SKM-1 (cell line): ENCODE results near the gene CHST10.

Source experiments
- DNase-seq: peaks from one replicate; lab custom pipeline; 2025; ENCODE audit not compliant: unreplicated experiment; lab: John Stamatoyannopoulos, UW

The CHST10 gene

GRCh38 chr2:100416397-100416934, 1.0 kb downstream of the CHST10 start:
- DNase-seq, result no peak

- DNase-seq, result no peak
These were observed 3.9 kb downstream of the CHST10 start for GRCh38 chr2:100413571-100413970.

GRCh38 chr2:100412881-100413321, 4.6 kb downstream of the CHST10 start:
- DNase-seq, result no peak

GRCh38 chr2:100412466-100412865, 5.0 kb downstream of the CHST10 start:
- no peak for DNase-seq

- no peak for DNase-seq
These were observed 5.6 kb downstream of the CHST10 start for GRCh38 chr2:100411841-100412292.

GRCh38 chr2:100409975-100410647, 7.4 kb downstream of the CHST10 start:
- no peak for DNase-seq

- DNase-seq, result no peak
These were observed 8.0 kb downstream of the CHST10 start for GRCh38 chr2:100409461-100409860.

GRCh38 chr2:100408941-100409340, 8.5 kb downstream of the CHST10 start:
- DNase-seq, result no peak

- no peak for DNase-seq
These were observed 9.4 kb downstream of the CHST10 start for GRCh38 chr2:100408104-100408503.

GRCh38 chr2:100407563-100407962, 9.9 kb downstream of the CHST10 start:
- DNase-seq, result no peak

- DNase-seq, result no peak
These were observed 10.4 kb downstream of the CHST10 start for GRCh38 chr2:100407073-100407472.

GRCh38 chr2:100406120-100406508, 11.4 kb downstream of the CHST10 start:
- DNase-seq, result no peak

GRCh38 chr2:100405403-100406119, 11.9 kb downstream of the CHST10 start:
- no peak for DNase-seq

- DNase-seq, result no peak
These were observed 13.1 kb downstream of the CHST10 start for GRCh38 chr2:100404411-100404810.

GRCh38 chr2:100403722-100404121, 13.7 kb downstream of the CHST10 start:
- no peak for DNase-seq

- DNase-seq, result no peak
These were observed 16.2 kb downstream of the CHST10 start for GRCh38 chr2:100401268-100401667.

- no peak for DNase-seq
These were observed 17.8 kb downstream of the CHST10 start for GRCh38 chr2:100399714-100400113.

- DNase-seq, result no peak
These were observed 19.5 kb downstream of the CHST10 start for GRCh38 chr2:100397976-100398375.

- no peak for DNase-seq
These were observed 20.2 kb downstream of the CHST10 start for GRCh38 chr2:100397118-100397860.

- DNase-seq, result no peak
These were observed 21.0 kb downstream of the CHST10 start for GRCh38 chr2:100396483-100396882.

GRCh38 chr2:100395532-100396350, 21.7 kb downstream of the CHST10 start:
- no peak for DNase-seq
